Omental fat pad (tissue), 4 donors: ENCODE data around the gene KCNK18. TPM values are rescaled to one million over a fixed set of nuclear protein-coding genes. Genes with fewer than 3 reads are reported as not detected.

Source experiments
- ATAC-seq: fragments of 150-250 bp; one replicate; pipeline ENCODE4 v1.9.1; 2016; ENCODE audit warnings: mild to moderate bottlenecking, moderate library complexity; ENCODE audit not compliant: low FRiP score
- DNase-seq: peaks from one replicate; pipeline ENCODE4 v3.0.0-alpha.2; 2019; ENCODE audit warnings: low spot score
- total RNA-seq, 4 donors: library from RNA; depleted of rRNA; stranded (reverse); fragments of >200 nt; gene quantifications; one replicate each; pipeline ENCODE4 v1.1.0, GENCODE V29; 2016
- TF ChIP-seq, protein P1 (sequence below), 3 donors: fragments of 450-650 bp; IDR thresholded peaks; one replicate each; pipeline ENCODE4 v1.5.1; 2016 to 2017; ENCODE audit warnings: antibody characterized with exemption in 3 of 3, mild to moderate bottlenecking in 3 of 3, moderate library complexity in 2 of 3

Gene KCNK18
- not detected for total RNA-seq

- ATAC-seq (no peak), DNase-seq (no peak)
- TF ChIP-seq, protein P1, sequence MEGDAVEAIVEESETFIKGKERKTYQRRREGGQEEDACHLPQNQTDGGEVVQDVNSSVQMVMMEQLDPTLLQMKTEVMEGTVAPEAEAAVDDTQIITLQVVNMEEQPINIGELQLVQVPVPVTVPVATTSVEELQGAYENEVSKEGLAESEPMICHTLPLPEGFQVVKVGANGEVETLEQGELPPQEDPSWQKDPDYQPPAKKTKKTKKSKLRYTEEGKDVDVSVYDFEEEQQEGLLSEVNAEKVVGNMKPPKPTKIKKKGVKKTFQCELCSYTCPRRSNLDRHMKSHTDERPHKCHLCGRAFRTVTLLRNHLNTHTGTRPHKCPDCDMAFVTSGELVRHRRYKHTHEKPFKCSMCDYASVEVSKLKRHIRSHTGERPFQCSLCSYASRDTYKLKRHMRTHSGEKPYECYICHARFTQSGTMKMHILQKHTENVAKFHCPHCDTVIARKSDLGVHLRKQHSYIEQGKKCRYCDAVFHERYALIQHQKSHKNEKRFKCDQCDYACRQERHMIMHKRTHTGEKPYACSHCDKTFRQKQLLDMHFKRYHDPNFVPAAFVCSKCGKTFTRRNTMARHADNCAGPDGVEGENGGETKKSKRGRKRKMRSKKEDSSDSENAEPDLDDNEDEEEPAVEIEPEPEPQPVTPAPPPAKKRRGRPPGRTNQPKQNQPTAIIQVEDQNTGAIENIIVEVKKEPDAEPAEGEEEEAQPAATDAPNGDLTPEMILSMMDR (IDR thresholded peaks at IDR 0.05), result no peak
Measured at GRCh38 chr10:117197189-117197588, at the start of gene KCNK18. KCNK18 (plus strand) TSS chr10:117197489; CDS start chr10:117197489, 0 bp downstream.

GRCh38 chr10:117148284-117148683 lies 49.0 kb upstream of the KCNK18 start:
- TF ChIP-seq, protein P1 (IDR thresholded peaks at IDR 0.05), result no peak
- ATAC-seq (no peak), DNase-seq (no peak)

- no peak for DNase-seq
- ATAC-seq, result no peak
- TF ChIP-seq, protein P1 (IDR thresholded peaks at IDR 0.05), result no peak
Measured at GRCh38 chr10:117152668-117153067, 44.6 kb upstream of the KCNK18 start.

DNA sequence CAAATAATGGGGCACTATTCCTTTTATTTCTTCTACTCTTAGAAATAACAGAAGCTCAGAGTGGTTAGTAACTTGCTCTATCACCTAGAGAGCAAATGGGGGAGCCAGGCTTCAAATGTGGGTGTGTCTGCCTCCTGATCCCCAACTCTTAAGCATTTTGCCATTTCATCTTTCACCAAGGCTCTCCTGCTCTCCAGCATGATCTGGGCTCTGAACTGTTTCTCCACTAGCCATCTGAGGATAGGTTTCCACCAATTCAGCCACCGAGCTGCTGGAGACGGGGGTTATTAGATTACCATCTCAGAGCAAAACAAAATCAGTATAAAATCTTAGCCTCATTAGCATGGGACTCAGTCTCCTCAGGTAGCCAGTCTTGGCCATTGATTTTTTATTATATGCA lies 39.0 kb upstream of the KCNK18 start:
- TF ChIP-seq, protein P1 (IDR thresholded peaks at IDR 0.05), result no peak
- ATAC-seq, result no peak

DNA sequence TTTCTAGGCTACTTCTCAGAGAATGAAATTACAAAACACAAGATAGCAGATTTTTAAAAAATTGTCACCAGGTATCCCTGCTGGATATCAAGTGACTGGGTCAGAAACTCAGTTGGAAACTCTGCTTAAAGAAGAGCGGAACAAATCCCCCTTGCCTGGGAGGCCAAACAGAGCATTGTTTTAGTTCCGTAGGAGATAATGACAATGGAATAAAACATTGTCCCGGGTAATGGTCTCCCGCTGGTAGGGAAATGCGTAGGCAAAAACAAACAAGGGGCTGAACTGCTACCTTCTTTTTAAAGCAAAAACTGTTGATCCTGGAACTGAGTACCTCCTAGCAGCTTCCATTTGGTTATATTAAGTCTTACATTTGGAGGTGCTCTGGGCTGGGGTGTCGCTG lies 37.9 kb upstream of the KCNK18 start:
- DNase-seq (no peak), ATAC-seq (no peak)
- TF ChIP-seq, protein P1 (IDR thresholded peaks at IDR 0.05), result no peak

More for the DNA sequence above, 39.0 kb upstream of the KCNK18 start:
- no peak for DNase-seq

DNA sequence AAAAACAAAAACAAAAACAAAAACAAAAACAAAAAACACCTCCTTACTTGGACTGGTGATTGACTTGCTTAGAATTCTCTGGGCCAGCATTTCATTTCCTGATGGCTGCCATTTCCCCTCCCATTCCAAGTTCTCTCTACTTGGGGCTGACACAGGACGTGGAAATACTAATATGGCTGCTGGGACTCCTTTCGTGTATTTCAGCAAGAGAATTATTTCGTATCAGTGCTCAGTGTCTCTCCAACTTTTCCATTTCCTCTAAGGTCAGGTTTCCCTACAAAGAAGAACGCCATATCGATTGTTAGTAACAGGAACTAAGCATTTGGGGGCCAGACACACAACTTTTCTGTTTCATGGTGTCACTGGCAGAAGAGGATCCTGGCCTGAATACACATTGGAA lies 36.7 kb upstream of the KCNK18 start:
- ATAC-seq (no peak), DNase-seq (no peak)
- TF ChIP-seq, protein P1 (IDR thresholded peaks at IDR 0.05), result no peak

GRCh38 chr10:117161386-117162033 lies 35.8 kb upstream of the KCNK18 start:
- DNase-seq (no peak), ATAC-seq (no peak)
- TF ChIP-seq, protein P1 (IDR thresholded peaks at IDR 0.05), result no peak
